HepG2 (cell line): ENCODE results near the gene KDR. TPM values are rescaled to one million over a fixed set of nuclear protein-coding genes. Genes with fewer than 3 reads are reported as not detected.

Source experiments
- ATAC-seq: fragments of 200-7000 bp; cut with Tn5 transposase; 3 replicates; pipeline ENCODE4 v1.9.1; 2020; ENCODE audit warnings: mild to moderate bottlenecking, moderate library complexity
- BruUV-seq: library from RNA; stranded (reverse); fragments of 400-500 nt; replicated peaks from 2 replicates; lab custom pipeline; 2021; lab: Mats Ljungman, UMichigan
- CTCF ChIA-PET: fragments of 300-600 bp; formaldehyde crosslinking; extraction: SDS; loops from one replicate; lab custom pipeline; 2021; ENCODE audit warnings: low total read pairs, inconsistent platforms, low intra/inter-chr PET ratio; lab: Yijun Ruan, JAX
- POLR2A ChIA-PET: fragments of 350-600 bp; sonication (Branson Sonifier 250); formaldehyde crosslinking; loops from one replicate; lab custom pipeline; 2020; ENCODE audit warnings: antibody characterized with exemption, inconsistent platforms; lab: Yijun Ruan, JAX
- DNase-seq: peaks from one replicate; pipeline ENCODE4 v3.0.0-alpha.2; 2015; ENCODE audit warnings: low spot score
- FAIRE-seq: peaks from 3 replicates; lab custom pipeline; 2011; peaks lifted over from hg19 to GRCh38; lab: Jason Lieb, UNC
- H2AFZ ChIP-seq: one replicate; pipeline ENCODE4 v1.6.1; 2011; ENCODE audit warnings: low read length, inconsistent platforms
- H3K27ac ChIP-seq: fragments of 300-600 bp; 3 replicates; pipeline ENCODE4 v1.8.0; 2011; ENCODE audit warnings: mixed run types, mild to moderate bottlenecking, mixed read lengths, low read length, inconsistent platforms; ENCODE audit not compliant: insufficient read depth; ENCODE audit errors: extremely low read length
- H3K27me3 ChIP-seq, 2 experiments: fragments of 200-600 bp in 1 of 2; 2 replicates in 1 of 2; 3 replicates in 1 of 2; pipeline versions ENCODE4 v1.6.0 to v1.8.0; 2011; ENCODE audit warnings: low read length in 2 of 2, mild to moderate bottlenecking in 2 of 2, moderate library complexity in 2 of 2, inconsistent platforms in 1 of 2; ENCODE audit not compliant: insufficient read depth in 2 of 2, control insufficient read depth in 1 of 2
- H3K36me3 ChIP-seq, 2 experiments: fragments of 200-600 bp in 1 of 2; replicated peaks in 1 of 2; 2 replicates in 1 of 2; 3 replicates in 1 of 2; pipeline versions ENCODE4 v1.5.1 to v1.8.0; 2011; ENCODE audit warnings: low read length in 2 of 2, inconsistent platforms in 1 of 2; ENCODE audit not compliant: insufficient read depth in 2 of 2, control insufficient read depth in 1 of 2
- H3K4me1 ChIP-seq: 2 replicates; pipeline ENCODE4 v1.5.1; 2012; ENCODE audit warnings: low read length, inconsistent platforms; ENCODE audit not compliant: insufficient read depth
- H3K4me2 ChIP-seq: 2 replicates; pipeline ENCODE4 v1.6.0; 2011; ENCODE audit warnings: low read depth, low read length, inconsistent platforms
- H3K4me3 ChIP-seq, 3 experiments: fragments of 200-600 bp in 1 of 3; sonication (generic), shearing (Covaris generic) in 1 of 3; replicated peaks in 1 of 3; 2 replicates each; pipeline ENCODE4 v1.5.1; 2011 to 2016; ENCODE audit warnings: low read length in 3 of 3, inconsistent platforms in 2 of 3, low read depth in 2 of 3, mild to moderate bottlenecking in 2 of 3, control low read depth in 1 of 3, mixed read lengths in 1 of 3; ENCODE audit not compliant: insufficient read depth in 1 of 3
- H3K79me2 ChIP-seq: one replicate; pipeline ENCODE4 v1.6.1; 2011; ENCODE audit warnings: low read length, inconsistent platforms; ENCODE audit not compliant: insufficient read depth
- H3K9ac ChIP-seq: 2 replicates; pipeline ENCODE4 v1.6.0; 2011; ENCODE audit warnings: mild to moderate bottlenecking, low read depth, low read length, inconsistent platforms; ENCODE audit not compliant: insufficient read depth
- H3K9me3 ChIP-seq: 2 replicates; pipeline ENCODE4 v1.5.1; 2012; ENCODE audit warnings: mild to moderate bottlenecking, low read length
- H4K20me1 ChIP-seq: 2 replicates; pipeline ENCODE4 v1.6.0; 2011; ENCODE audit warnings: inconsistent platforms, mild to moderate bottlenecking, low read length, moderate library complexity; ENCODE audit not compliant: insufficient read depth
- CCDC6 ChIP-seq: sonication (generic); formaldehyde crosslinking; IDR thresholded peaks from 2 replicates; pipeline ENCODE4 v1.8.1; 2022; ENCODE audit warnings: mild to moderate bottlenecking, missing genetic modification reagents, moderate library complexity
- CHD4 ChIP-seq: fragments of 200-600 bp; sonication (generic); IDR thresholded peaks from 2 replicates; pipeline ENCODE4 v1.7.0; 2017; ENCODE audit warnings: mild to moderate bottlenecking, low read length, borderline replicate concordance
- ELF4 ChIP-seq: sonication (generic); formaldehyde crosslinking; IDR thresholded peaks from 2 replicates; pipeline ENCODE4 v1.5.0; 2020; ENCODE audit warnings: missing genetic modification reagents, mild to moderate bottlenecking, moderate library complexity, borderline replicate concordance
- FLYWCH1 ChIP-seq: sonication (generic); formaldehyde crosslinking; IDR thresholded peaks from 2 replicates; pipeline ENCODE4 v1.8.1; 2023; ENCODE audit warnings: mild to moderate bottlenecking, missing genetic modification reagents
- KDM2A ChIP-seq: sonication (generic); formaldehyde crosslinking; IDR thresholded peaks from 2 replicates; pipeline ENCODE4 v1.4.0; 2020; ENCODE audit warnings: low read depth, missing genetic modification reagents, borderline replicate concordance
- KDM5B ChIP-seq: sonication (generic); formaldehyde crosslinking; IDR thresholded peaks from 2 replicates; pipeline ENCODE4 v1.4.0; 2020; ENCODE audit warnings: missing genetic modification reagents, mild to moderate bottlenecking, borderline replicate concordance
- MAF1 ChIP-seq: sonication (generic); formaldehyde crosslinking; IDR thresholded peaks from 2 replicates; pipeline ENCODE4 v1.5.0; 2020; ENCODE audit warnings: missing genetic modification reagents, borderline replicate concordance
- MXD4 ChIP-seq: IDR thresholded peaks from 2 replicates; pipeline ENCODE4 v1.6.1; 2016; ENCODE audit warnings: mild to moderate bottlenecking, missing biosample characterization, missing genetic modification reagents
- NPAS2 ChIP-seq: sonication (generic); formaldehyde crosslinking; IDR thresholded peaks from 2 replicates; pipeline ENCODE4 v1.8.0; 2022; ENCODE audit warnings: mild to moderate bottlenecking, missing genetic modification reagents, borderline replicate concordance
- PTBP1 ChIP-seq: fragments of 200-400 bp; formaldehyde crosslinking; IDR thresholded peaks from 2 replicates; pipeline ENCODE4 v1.6.1; 2018; ENCODE audit warnings: low read length, low read depth; ENCODE audit not compliant: poor library complexity, severe bottlenecking
- SPEN ChIP-seq: sonication (generic); formaldehyde crosslinking; IDR thresholded peaks from 2 replicates; pipeline ENCODE4 v1.5.1; 2020; ENCODE audit warnings: low read depth, mild to moderate bottlenecking, missing genetic modification reagents
- ZMAT3 ChIP-seq: sonication (generic); formaldehyde crosslinking; conservative IDR thresholded peaks from 2 replicates; pipeline ENCODE4 v1.7.0; 2021; ENCODE audit warnings: missing genetic modification reagents
- ZNF556 ChIP-seq: sonication (generic); formaldehyde crosslinking; IDR thresholded peaks from 2 replicates; pipeline ENCODE4 v1.4.0; 2020; ENCODE audit warnings: mild to moderate bottlenecking, missing genetic modification reagents, borderline replicate concordance
- ZNF672 ChIP-seq: sonication (generic); formaldehyde crosslinking; IDR thresholded peaks from 2 replicates; pipeline ENCODE4 v1.8.1; 2022; ENCODE audit warnings: missing genetic modification reagents
- WGBS: methylation state at CpG from one replicate; pipeline ENCODE4 v1.1.6; 2017; ENCODE audit warnings: low lambda C conversion rate; 5-methylcytosine and 5-hydroxymethylcytosine counted together
- in situ Hi-C: cut with HindIII; loops from 2 replicates; pipeline ENCODE4 v1.10.0; 2017; ENCODE audit warnings: low pct_unique_long_range_greater_than_20kb; ENCODE audit not compliant: extremely low pct_ligation_motif_present
- intact Hi-C: fragments of 100-400 bp; cut with micrococcal nuclease; formaldehyde crosslinking; loops from one replicate; pipeline ENCODE4 v1.10.0; 2022; ENCODE audit not compliant: unreplicated experiment
- polyA plus RNA-seq, 8 experiments: library from polyadenylated mRNA; depleted of rRNA in 3 of 8; stranded (reverse) in 7 of 8; unstranded in 1 of 8; fragments of >200 nt; fragmentation: Illumina TruSeq in 4 of 8; extraction: Trizol in 4 of 8; gene quantifications; 2 replicates each; pipeline versions ENCODE4 v1.2.1 to v1.2.3, GENCODE V29; 2011 to 2016; ENCODE audit warnings: low read depth in 4 of 8, missing spikeins in 1 of 8, mixed read lengths in 1 of 8; ENCODE audit not compliant: insufficient read depth in 1 of 8
- total RNA-seq, 5 experiments: library from RNA; depleted of rRNA; stranded (reverse); fragments of >200 nt; fragmentation: Illumina TruSeq; extraction: Trizol; gene quantifications; 2 replicates each; pipeline ENCODE4 v1.2.3, GENCODE V29; 2016; ENCODE audit warnings: low read depth in 1 of 5

KDR gene
- total and polyA plus RNA-seq, 2 of the 13 experiments (the other 11 are each of a cell fraction or from before 2014, with no cell fraction given) = not detected

- TF ChIP-seq MAF1 (CRISPR knock-in tag) = no peak
- TF ChIP-seq PTBP1 = no peak
- no peak for TF ChIP-seq CHD4
- TF ChIP-seq CCDC6 (CRISPR knock-in tag) = no peak
- TF ChIP-seq MXD4 (CRISPR knock-in tag) = no peak
- no peak for TF ChIP-seq FLYWCH1 (CRISPR knock-in tag)
- TF ChIP-seq, all 625 proteins: peak for 0
These were observed 87.7 kb downstream of the KDR start (continued) for GRCh38 chr4:55037728-55038127.

DNA sequence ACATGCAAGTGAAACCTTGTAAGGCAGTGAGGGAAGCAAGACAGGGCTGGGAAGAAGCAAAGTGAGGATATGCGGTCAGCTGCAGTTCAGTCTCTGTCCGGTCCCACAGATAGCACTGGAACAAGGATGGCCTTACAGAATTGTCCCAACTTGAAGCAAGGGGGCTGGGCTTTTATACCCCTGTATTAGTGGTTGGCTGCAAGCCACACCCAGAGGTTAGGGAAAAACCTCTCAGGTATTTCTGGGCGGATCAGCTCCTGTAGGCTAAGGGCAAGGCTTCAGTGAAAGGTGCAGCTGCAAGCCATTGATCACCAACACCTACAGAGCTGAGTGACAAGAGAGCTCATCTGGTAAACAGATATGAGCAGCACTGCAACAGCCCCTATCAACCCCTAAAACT lies 89.0 kb downstream of the KDR start:
- H3K4me2 ChIP-seq = no peak overlapping the region
- BruUV-seq = no TSS peak
- no peaks in the 10 kb centered on the region for H4K20me1 ChIP-seq
- H3K36me3 ChIP-seq = no peaks in the 10 kb centered on the region
- H3K4me3 ChIP-seq = no peak overlapping the region
- in situ Hi-C loops (no loop called here), intact Hi-C loops (no loop called here)
- H3K79me2 ChIP-seq = no peaks in the 10 kb centered on the region
- WGBS = 20% methylated on average over 2 of the region's 3 CpGs
- ChIA-PET CTCF (no interaction called here), POLR2A (no interaction called here)
- H3K27me3 ChIP-seq = 0 out of 5 replicates have a peak, but pooled peaks cover 0 to 1% of the 10 kb centered on the region in 2 experiments
- ATAC-seq = no peak
- no peaks in the 10 kb centered on the region for H3K4me1 ChIP-seq
- TF ChIP-seq ZMAT3 (CRISPR knock-in tag) (no peak), ELF4 (CRISPR knock-in tag) (no peak), KDM5B (CRISPR knock-in tag) (no peak), ZNF672 (CRISPR knock-in tag) (no peak), KDM2A (CRISPR knock-in tag) (no peak), ZNF556 (CRISPR knock-in tag) (no peak), NPAS2 (CRISPR knock-in tag) (no peak), SPEN (CRISPR knock-in tag) (no peak)
- H3K9ac ChIP-seq = no peak overlapping the region
- no peaks in the 10 kb centered on the region for H3K9me3 ChIP-seq
- no peak overlapping the region for H2AFZ ChIP-seq
- no peak overlapping the region for H3K27ac ChIP-seq
- no peak for FAIRE-seq
- DNase-seq = no peak
